Common myeloid progenitor, CD34-positive (primary cell): ENCODE data around the gene TUT1.

Experiments
- CTCF ChIA-PET: fragments of 350-600 bp; sonication (Branson Sonifier 250); formaldehyde crosslinking; loops from one replicate; lab custom pipeline; 2021; ENCODE audit warnings: antibody characterized with exemption; lab: Charles Lee
- POLR2A ChIA-PET: fragments of 350-600 bp; sonication (Branson Sonifier 250); formaldehyde crosslinking; loops from one replicate; lab custom pipeline; 2021; ENCODE audit warnings: antibody characterized with exemption; lab: Charles Lee
- DNase-seq, 3 donors: peaks; one replicate each; pipeline versions ENCODE4 v3.0.0 to v3.0.0-alpha.2; 2013
- H3K27ac ChIP-seq, 2 experiments: 1 replicate in 1 of 2; 2 replicates in 1 of 2; pipeline ENCODE4 v1.7.0; 2013; ENCODE audit warnings: inconsistent platforms in 2 of 2, low read length in 2 of 2, mild to moderate bottlenecking in 2 of 2, low read depth in 1 of 2, moderate library complexity in 1 of 2; ENCODE audit not compliant: severe bottlenecking in 2 of 2, insufficient read depth in 1 of 2, poor library complexity in 1 of 2
- H3K27me3 ChIP-seq, 5 experiments: replicated peaks in 2 of 5; 1 replicate in 3 of 5; 2 replicates in 2 of 5; pipeline versions ENCODE4 v1.6.1 to v1.7.0; 2013; ENCODE audit warnings: low read length in 4 of 5, mild to moderate bottlenecking in 2 of 5, moderate library complexity in 2 of 5, inconsistent platforms in 1 of 5; ENCODE audit not compliant: insufficient read depth in 5 of 5, control insufficient read depth in 4 of 5
- H3K36me3 ChIP-seq, 4 experiments: 1 replicate in 2 of 4; 2 replicates in 2 of 4; pipeline versions ENCODE4 v1.6.1 to v1.7.0; 2013; ENCODE audit warnings: low read length in 3 of 4, control low read depth in 1 of 4, mild to moderate bottlenecking in 1 of 4; ENCODE audit not compliant: control insufficient read depth in 4 of 4, insufficient read depth in 4 of 4
- H3K4me1 ChIP-seq, 4 experiments: 1 replicate in 3 of 4; 2 replicates in 1 of 4; pipeline versions ENCODE4 v1.6.1 to v1.7.1; 2013; ENCODE audit warnings: low read length in 3 of 4, mild to moderate bottlenecking in 3 of 4, control low read depth in 1 of 4, inconsistent platforms in 1 of 4, moderate library complexity in 1 of 4; ENCODE audit not compliant: control insufficient read depth in 4 of 4, insufficient read depth in 4 of 4; ENCODE audit errors: control extremely low read depth in 1 of 4
- H3K4me3 ChIP-seq, 7 experiments: 1 replicate in 4 of 7; 2 replicates in 3 of 7; pipeline versions ENCODE4 v1.5.1 to v1.7.0; 2013; ENCODE audit warnings: mild to moderate bottlenecking in 7 of 7, low read length in 6 of 7, moderate library complexity in 6 of 7, inconsistent platforms in 2 of 7, low read depth in 2 of 7, control low read depth in 1 of 7; ENCODE audit not compliant: insufficient read depth in 4 of 7, control insufficient read depth in 1 of 7; ENCODE audit errors: extremely low read depth in 1 of 7
- H3K9me3 ChIP-seq, 5 experiments: 1 replicate in 4 of 5; 2 replicates in 1 of 5; pipeline versions ENCODE4 v1.6.1 to v1.7.1; 2013; ENCODE audit warnings: low read length in 4 of 5, mild to moderate bottlenecking in 2 of 5, inconsistent platforms in 1 of 5, low read depth in 1 of 5, moderate library complexity in 1 of 5; ENCODE audit not compliant: control insufficient read depth in 4 of 5, insufficient read depth in 2 of 5; ENCODE audit errors: control extremely low read depth in 1 of 5
- WGBS: methylation state at CpG from one replicate; pipeline ENCODE4 v1.1.5; 2013; ENCODE audit not compliant: insufficient coverage; 5-methylcytosine and 5-hydroxymethylcytosine counted together

The TUT1 gene

GRCh38 chr11:62580959-62581715 lies 10.2 kb downstream of the TUT1 start:
- peaks cover 12 to 66% (median 41%) of the 10 kb centered on the region in 4 experiments for H3K36me3 ChIP-seq
- no peak overlapping the region for H3K27ac ChIP-seq
- H3K4me3 ChIP-seq = no peak overlapping the region
- no peak for DNase-seq
- CTCF ChIA-PET = interaction anchor here (1.4 kb wide), 1 partner anchor 12 kb away, joined by 3 read pairs; no protein-coding TSS in a partner anchor
- no peaks in the 10 kb centered on the region for H3K4me1 ChIP-seq
- POLR2A ChIA-PET = no interaction called here
- H3K27me3 ChIP-seq = no peaks in the 10 kb centered on the region
- 98% methylated on average over 11 of the region's 18 CpGs for WGBS
- H3K9me3 ChIP-seq = no peaks in the 10 kb centered on the region

- H3K4me1 ChIP-seq = peaks cover 2 to 15% (median 15%) of the 10 kb centered on the region in 4 experiments
- CTCF ChIA-PET = interaction anchor here (1.4 to 1.5 kb wide), 2 partner anchors 9 to 13 kb away, joined by 3 read pairs; no protein-coding TSS in a partner anchor
- H3K9me3 ChIP-seq = no peaks in the 10 kb centered on the region
- no peak overlapping the region for H3K27ac ChIP-seq
- 100% methylated on average over 1 of the region's 2 CpGs for WGBS
- peaks cover 10 to 62% (median 40%) of the 10 kb centered on the region in 4 experiments for H3K36me3 ChIP-seq
- DNase-seq = no peak
- no peaks in the 10 kb centered on the region for H3K27me3 ChIP-seq
- H3K4me3 ChIP-seq = no peak overlapping the region
- POLR2A ChIA-PET = no interaction called here
Observed at GRCh38 chr11:62579252-62579651, 12.1 kb downstream of the TUT1 start.

- no peaks in the 10 kb centered on the region for H3K27me3 ChIP-seq
- WGBS = 98% methylated on average over 6 of the region's 11 CpGs
- ChIA-PET POLR2A (interaction anchor here (0.5 kb wide), 1 partner anchor 149 kb away, joined by 3 read pairs; no protein-coding TSS in a partner anchor), CTCF (interaction anchor here (1.4 to 1.5 kb wide), 2 partner anchors 10 to 13 kb away, joined by 3 read pairs; no protein-coding TSS in a partner anchor)
- H3K36me3 ChIP-seq = peaks cover 10 to 58% (median 35%) of the 10 kb centered on the region in 4 experiments
- H3K4me1 ChIP-seq = peaks cover 2 to 17% (median 17%) of the 10 kb centered on the region in 4 experiments
- H3K4me3 ChIP-seq = no peak overlapping the region
- no peak for DNase-seq
- no peak overlapping the region for H3K27ac ChIP-seq
- no peaks in the 10 kb centered on the region for H3K9me3 ChIP-seq
Observed at GRCh38 chr11:62578541-62578940, 12.8 kb downstream of the TUT1 start.

GRCh38 chr11:62577046-62577714 lies 14.1 kb downstream of the TUT1 start:
- no peak overlapping the region for H3K27ac ChIP-seq
- no peak overlapping the region for H3K4me3 ChIP-seq
- H3K9me3 ChIP-seq = no peaks in the 10 kb centered on the region
- CTCF ChIA-PET = interaction anchor here (1.8 kb wide), 1 partner anchor 15 kb away, joined by 8 read pairs; the partner anchor contains the start of gene TUT1
- no peaks in the 10 kb centered on the region for H3K27me3 ChIP-seq
- POLR2A ChIA-PET = interaction anchor here (0.6 kb wide), 1 partner anchor 1628 kb away, joined by 3 read pairs; no protein-coding TSS in a partner anchor
- 84% methylated on average over 5 of the region's 12 CpGs for WGBS
- H3K4me1 ChIP-seq = peaks cover 8 to 26% (median 25%) of the 10 kb centered on the region in 4 experiments
- H3K36me3 ChIP-seq = peaks cover 10 to 57% (median 37%) of the 10 kb centered on the region in 4 experiments
- DNase-seq = no peak

- CTCF ChIA-PET = interaction anchor here (0.7 to 2.4 kb wide), 6 partner anchors 9 to 182 kb away, joined by 3 to 21 read pairs (median 3); partner anchors contain the start of genes LRRN4CL and TUT1
- H3K27me3 ChIP-seq = no peaks in the 10 kb centered on the region
- WGBS = 98% methylated on average over 9 of the region's 14 CpGs
- no peaks in the 10 kb centered on the region for H3K9me3 ChIP-seq
- no peak overlapping the region for H3K27ac ChIP-seq
- no peak for DNase-seq
- POLR2A ChIA-PET = interaction anchor here (3.3 kb wide), 1 partner anchor 16 kb away, joined by 25 read pairs; the partner anchor contains the start of gene TUT1
- H3K4me3 ChIP-seq = no peak overlapping the region
- peaks cover 10 to 38% (median 30%) of the 10 kb centered on the region in 4 experiments for H3K4me1 ChIP-seq
- peaks cover 13 to 57% (median 40%) of the 10 kb centered on the region in 4 experiments for H3K36me3 ChIP-seq
Observed at GRCh38 chr11:62575837-62576236, 15.5 kb downstream of the TUT1 start.

GRCh38 chr11:62575156-62575555 lies 16.2 kb downstream of the TUT1 start:
- peak overlapping the region in 1 of 2 experiments; percentile 92 for H3K27ac ChIP-seq
- CTCF ChIA-PET = interaction anchor here (0.7 to 2.4 kb wide), 8 partner anchors 9 to 181 kb away, joined by 3 to 21 read pairs (median 4); partner anchors contain the start of genes LRRN4CL and TUT1
- peaks cover 10 to 38% (median 30%) of the 10 kb centered on the region in 4 experiments for H3K4me1 ChIP-seq
- POLR2A ChIA-PET = interaction anchor here (0.6 to 3.3 kb wide), 2 partner anchors 17 to 197 kb away, joined by 4 to 25 read pairs; partner anchors contain the start of gene TUT1
- peak overlapping the region in 6 of 7 experiments; percentile 58 to 99 (median 96) for H3K4me3 ChIP-seq
- peaks cover 13 to 62% (median 45%) of the 10 kb centered on the region in 4 experiments for H3K36me3 ChIP-seq
- 90% methylated on average over 16 of the region's 17 CpGs for WGBS
- H3K9me3 ChIP-seq = no peaks in the 10 kb centered on the region
- DNase-seq = no peak
- H3K27me3 ChIP-seq = no peaks in the 10 kb centered on the region
